WI38 (cell line): Measurements from ENCODE around the gene FLYWCH2.
"Not testable (repeated sequence)": the region's sequence is repeated elsewhere in the genome, so short reads cannot be mapped to it uniquely, and the experiment has no call there.

Experiments used
- H3K4me3 ChIP-seq: 2 replicates; pipeline ENCODE4 v1.5.1; 2011; ENCODE audit warnings: low read depth, mild to moderate bottlenecking, control low read depth, low read length
- CTCF ChIP-seq: IDR thresholded peaks from 2 replicates; pipeline ENCODE4 v1.5.1; 2012; ENCODE audit warnings: low read depth, mild to moderate bottlenecking, control low read depth, low read length

The FLYWCH2 gene

GRCh38 chr16:2928796-2929195 is 45.8 kb downstream of the FLYWCH2 start:
- TF ChIP-seq CTCF = no peak
- H3K4me3 ChIP-seq = no peak overlapping the region

GRCh38 chr16:2929693-2930092 is 46.7 kb downstream of the FLYWCH2 start:
- TF ChIP-seq CTCF = no peak
- no peak overlapping the region for H3K4me3 ChIP-seq

GRCh38 chr16:2930236-2930635 is 47.2 kb downstream of the FLYWCH2 start:
- no peak for TF ChIP-seq CTCF
- no peak overlapping the region for H3K4me3 ChIP-seq

GRCh38 chr16:2931231-2931914 is 48.4 kb downstream of the FLYWCH2 start:
- H3K4me3 ChIP-seq = not testable (repeated sequence)

GRCh38 chr16:2933136-2933535 is 50.1 kb downstream of the FLYWCH2 start:
- H3K4me3 ChIP-seq = no peak overlapping the region
- no peak for TF ChIP-seq CTCF

- H3K4me3 ChIP-seq = no peak overlapping the region
- no peak for TF ChIP-seq CTCF
These were observed 50.7 kb downstream of the FLYWCH2 start for GRCh38 chr16:2933701-2934100.

- TF ChIP-seq CTCF = no peak
These were observed 51.4 kb downstream of the FLYWCH2 start for GRCh38 chr16:2934450-2934849.

GRCh38 chr16:2936436-2937011 is 53.5 kb downstream of the FLYWCH2 start:
- TF ChIP-seq CTCF = no peak
- H3K4me3 ChIP-seq = no peak overlapping the region

More at GRCh38 chr16:2934450-2934849, 51.4 kb downstream of the FLYWCH2 start:
- no peak overlapping the region for H3K4me3 ChIP-seq
